HEK293 (cell line): ENCODE results near the gene SYCN.

Experiments
- CTCF ChIA-PET: fragments of 350-600 bp; formaldehyde crosslinking; extraction: SDS; loops from one replicate; lab custom pipeline; 2021; ENCODE audit warnings: antibody characterized with exemption; lab: Yijun Ruan, JAX
- POLR2A ChIA-PET: fragments of 300-600 bp; formaldehyde crosslinking; extraction: SDS; loops from one replicate; lab custom pipeline; 2020; ENCODE audit warnings: antibody characterized with exemption, inconsistent platforms; lab: Yijun Ruan, JAX
- H3K27ac ChIP-seq: fragments of 200-500 bp; sonication (Bioruptor generic); 2 replicates; pipeline ENCODE4 v1.5.1; 2014; ENCODE audit warnings: low read depth, low read length, control low read depth, inconsistent platforms; ENCODE audit errors: extremely low read depth
- H3K36me3 ChIP-seq, 2 experiments: fragments of 200-500 bp in 1 of 2; sonication (Bioruptor generic) in 1 of 2; 1 replicate in 1 of 2; 2 replicates in 1 of 2; pipeline ENCODE4 v1.5.1; 2014 to 2017; ENCODE audit warnings: inconsistent platforms in 2 of 2, low read length in 2 of 2; ENCODE audit not compliant: control insufficient read depth in 2 of 2, insufficient read depth in 1 of 2
- H3K4me1 ChIP-seq: fragments of 200-500 bp; sonication (Bioruptor generic); 2 replicates; pipeline ENCODE4 v1.5.1; 2014; ENCODE audit warnings: mild to moderate bottlenecking, low read length, inconsistent platforms; ENCODE audit not compliant: control insufficient read depth, insufficient read depth
- H3K4me3 ChIP-seq: 2 replicates; pipeline ENCODE4 v1.5.1; 2011; ENCODE audit warnings: low read depth, mild to moderate bottlenecking, control low read depth, low read length, moderate library complexity
- H3K9me3 ChIP-seq: fragments of 200-500 bp; sonication (Bioruptor generic); 2 replicates; pipeline ENCODE4 v1.5.1; 2014; ENCODE audit warnings: low read depth, low read length, inconsistent platforms; ENCODE audit not compliant: control insufficient read depth, insufficient read depth
- GLI2 ChIP-seq: fragments of 450-650 bp; formaldehyde crosslinking; IDR thresholded peaks from 2 replicates; pipeline ENCODE4; 2017; ENCODE audit warnings: missing biosample characterization, missing genetic modification characterization, low read depth, borderline replicate concordance
- KLF7 ChIP-seq: fragments of 450-650 bp; formaldehyde crosslinking; IDR thresholded peaks from 2 replicates; pipeline ENCODE4 v1.5.1; 2016; ENCODE audit warnings: missing biosample characterization, missing genetic modification characterization, borderline replicate concordance
- KLF8 ChIP-seq: fragments of 450-650 bp; formaldehyde crosslinking; IDR thresholded peaks from 2 replicates; pipeline ENCODE4 v1.5.1; 2016; ENCODE audit warnings: missing biosample characterization, missing genetic modification characterization
- PATZ1 ChIP-seq: fragments of 450-650 bp; formaldehyde crosslinking; IDR thresholded peaks from 2 replicates; pipeline ENCODE4 v1.5.1; 2016; ENCODE audit warnings: missing biosample characterization, missing genetic modification characterization
- PBX3 ChIP-seq: sonication (generic); formaldehyde crosslinking; IDR thresholded peaks from 2 replicates; pipeline ENCODE4 v1.8.1; 2022; ENCODE audit warnings: mild to moderate bottlenecking, moderate library complexity, missing genetic modification reagents
- PRDM1 ChIP-seq: fragments of 450-650 bp; formaldehyde crosslinking; IDR thresholded peaks from 2 replicates; pipeline ENCODE4; 2016; ENCODE audit warnings: missing biosample characterization, missing genetic modification characterization
- SCRT1 ChIP-seq: fragments of 450-650 bp; formaldehyde crosslinking; IDR thresholded peaks from 2 replicates; pipeline ENCODE4 v1.5.1; 2016; ENCODE audit warnings: missing biosample characterization, missing genetic modification characterization, borderline replicate concordance
- ZBTB1 ChIP-seq: fragments of 450-650 bp; formaldehyde crosslinking; IDR thresholded peaks from 2 replicates; pipeline ENCODE4 v1.5.1; 2016; ENCODE audit warnings: missing biosample characterization, missing genetic modification characterization
- ZBTB20 ChIP-seq: fragments of 450-650 bp; formaldehyde crosslinking; IDR thresholded peaks from 2 replicates; pipeline ENCODE4 v1.5.1; 2016; ENCODE audit warnings: missing biosample characterization, missing genetic modification characterization
- ZBTB8A ChIP-seq: fragments of 450-650 bp; formaldehyde crosslinking; IDR thresholded peaks from 2 replicates; pipeline ENCODE4 v1.5.1; 2016; ENCODE audit warnings: missing biosample characterization, missing genetic modification characterization
- ZNF404 ChIP-seq: fragments of 450-650 bp; formaldehyde crosslinking; IDR thresholded peaks from 2 replicates; pipeline ENCODE4 v1.5.1; 2017; ENCODE audit warnings: missing biosample characterization, missing genetic modification characterization
- ZNF423 ChIP-seq: fragments of 450-650 bp; formaldehyde crosslinking; IDR thresholded peaks from 2 replicates; pipeline ENCODE4 v1.5.1; 2016; ENCODE audit warnings: missing biosample characterization, missing genetic modification characterization
- ZNF433 ChIP-seq: fragments of 450-650 bp; formaldehyde crosslinking; IDR thresholded peaks from 2 replicates; pipeline ENCODE4 v1.5.1; 2016; ENCODE audit warnings: missing biosample characterization, missing genetic modification characterization, low read depth
- ZNF76 ChIP-seq: fragments of 450-650 bp; formaldehyde crosslinking; IDR thresholded peaks from 2 replicates; pipeline ENCODE4; 2016; ENCODE audit warnings: low read depth, missing biosample characterization, missing genetic modification characterization, borderline replicate concordance
- TF ChIP-seq, protein P1 (sequence below): fragments of 450-650 bp; formaldehyde crosslinking; optimal IDR thresholded peaks from 2 replicates; pipeline ENCODE3; 2016; ENCODE audit warnings: missing biosample characterization, mild to moderate bottlenecking, missing genetic modification characterization
- TF ChIP-seq, protein P2 (sequence below): fragments of 450-650 bp; formaldehyde crosslinking; conservative IDR thresholded peaks from 2 replicates; pipeline ENCODE4 v1.5.1; 2016; ENCODE audit warnings: low read depth, missing biosample characterization, missing genetic modification characterization
- TF ChIP-seq, protein P3 (sequence below): fragments of 450-650 bp; formaldehyde crosslinking; IDR thresholded peaks from 2 replicates; pipeline ENCODE4 v1.5.1; 2017; ENCODE audit warnings: missing biosample characterization, missing genetic modification characterization
- TF ChIP-seq, protein P4 (sequence below): fragments of 450-650 bp; formaldehyde crosslinking; IDR thresholded peaks from 2 replicates; pipeline ENCODE4 v1.5.0; 2017; ENCODE audit warnings: missing biosample characterization, missing genetic modification characterization, borderline replicate concordance
- TF ChIP-seq, protein P5 (sequence below): fragments of 450-650 bp; formaldehyde crosslinking; IDR thresholded peaks from 2 replicates; pipeline ENCODE4 v1.5.1; 2016; ENCODE audit warnings: missing biosample characterization, missing genetic modification characterization

The SYCN gene

DNA sequence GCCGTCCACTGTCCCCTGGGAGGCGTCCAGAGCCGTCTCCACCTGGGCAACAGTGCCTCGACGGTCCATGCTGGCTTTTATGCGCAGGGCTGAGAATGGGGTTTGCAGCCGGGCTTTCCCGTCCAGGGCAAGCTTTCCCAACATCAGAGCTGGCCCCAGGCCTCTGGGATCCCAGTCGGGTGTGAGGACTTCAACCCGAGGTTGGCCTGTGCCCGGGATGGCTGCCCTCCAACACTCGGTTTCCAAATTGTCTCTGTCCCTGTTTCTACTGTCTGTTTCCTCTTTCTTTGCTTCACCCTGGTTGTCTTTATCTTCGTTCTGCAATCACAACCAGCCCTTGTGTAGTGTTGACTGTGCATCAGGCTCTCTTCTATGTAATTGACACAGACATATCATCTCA, 44.7 kb upstream of the SYCN start, which contains the start of gene IFNL4 (continued):
- no peak for TF ChIP-seq PATZ1 (tag by site-specific recombination)
- no peak for TF ChIP-seq PBX3 (CRISPR knock-in tag)
- no peak for TF ChIP-seq ZBTB8A
- TF ChIP-seq SCRT1 (tag by site-specific recombination), result no peak
- TF ChIP-seq, protein P1, sequence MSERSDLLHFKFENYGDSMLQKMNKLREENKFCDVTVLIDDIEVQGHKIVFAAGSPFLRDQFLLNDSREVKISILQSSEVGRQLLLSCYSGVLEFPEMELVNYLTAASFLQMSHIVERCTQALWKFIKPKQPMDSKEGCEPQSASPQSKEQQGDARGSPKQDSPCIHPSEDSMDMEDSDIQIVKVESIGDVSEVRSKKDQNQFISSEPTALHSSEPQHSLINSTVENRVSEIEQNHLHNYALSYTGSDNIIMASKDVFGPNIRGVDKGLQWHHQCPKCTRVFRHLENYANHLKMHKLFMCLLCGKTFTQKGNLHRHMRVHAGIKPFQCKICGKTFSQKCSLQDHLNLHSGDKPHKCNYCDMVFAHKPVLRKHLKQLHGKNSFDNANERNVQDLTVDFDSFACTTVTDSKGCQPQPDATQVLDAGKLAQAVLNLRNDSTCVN, result no peak

- CTCF ChIA-PET, result no interaction called here
- no peaks in the 10 kb centered on the region for H3K9me3 ChIP-seq
- H3K36me3 ChIP-seq, result no peaks in the 10 kb centered on the region
- POLR2A ChIA-PET, result interaction anchor here (0.6 kb wide), 1 partner anchor 43 kb away, joined by 3 read pairs; no protein-coding TSS in a partner anchor
- no peak overlapping the region for H3K4me3 ChIP-seq
- no peak overlapping the region for H3K27ac ChIP-seq
- H3K4me1 ChIP-seq, result peaks cover 2% of the 10 kb centered on the region; the same call in 1 of the 2 replicates
- TF ChIP-seq ZNF433 (no peak), ZNF404 (tag by site-specific recombination) (no peak), KLF8 (no peak), ZNF423 (no peak), ZBTB20 (tag by site-specific recombination) (no peak), PRDM1 (tag by site-specific recombination) (no peak), ZNF76 (tag by site-specific recombination) (no peak), KLF7 (no peak), GLI2 (no peak), ZBTB1 (tag by site-specific recombination) (no peak)
- TF ChIP-seq, protein P2, sequence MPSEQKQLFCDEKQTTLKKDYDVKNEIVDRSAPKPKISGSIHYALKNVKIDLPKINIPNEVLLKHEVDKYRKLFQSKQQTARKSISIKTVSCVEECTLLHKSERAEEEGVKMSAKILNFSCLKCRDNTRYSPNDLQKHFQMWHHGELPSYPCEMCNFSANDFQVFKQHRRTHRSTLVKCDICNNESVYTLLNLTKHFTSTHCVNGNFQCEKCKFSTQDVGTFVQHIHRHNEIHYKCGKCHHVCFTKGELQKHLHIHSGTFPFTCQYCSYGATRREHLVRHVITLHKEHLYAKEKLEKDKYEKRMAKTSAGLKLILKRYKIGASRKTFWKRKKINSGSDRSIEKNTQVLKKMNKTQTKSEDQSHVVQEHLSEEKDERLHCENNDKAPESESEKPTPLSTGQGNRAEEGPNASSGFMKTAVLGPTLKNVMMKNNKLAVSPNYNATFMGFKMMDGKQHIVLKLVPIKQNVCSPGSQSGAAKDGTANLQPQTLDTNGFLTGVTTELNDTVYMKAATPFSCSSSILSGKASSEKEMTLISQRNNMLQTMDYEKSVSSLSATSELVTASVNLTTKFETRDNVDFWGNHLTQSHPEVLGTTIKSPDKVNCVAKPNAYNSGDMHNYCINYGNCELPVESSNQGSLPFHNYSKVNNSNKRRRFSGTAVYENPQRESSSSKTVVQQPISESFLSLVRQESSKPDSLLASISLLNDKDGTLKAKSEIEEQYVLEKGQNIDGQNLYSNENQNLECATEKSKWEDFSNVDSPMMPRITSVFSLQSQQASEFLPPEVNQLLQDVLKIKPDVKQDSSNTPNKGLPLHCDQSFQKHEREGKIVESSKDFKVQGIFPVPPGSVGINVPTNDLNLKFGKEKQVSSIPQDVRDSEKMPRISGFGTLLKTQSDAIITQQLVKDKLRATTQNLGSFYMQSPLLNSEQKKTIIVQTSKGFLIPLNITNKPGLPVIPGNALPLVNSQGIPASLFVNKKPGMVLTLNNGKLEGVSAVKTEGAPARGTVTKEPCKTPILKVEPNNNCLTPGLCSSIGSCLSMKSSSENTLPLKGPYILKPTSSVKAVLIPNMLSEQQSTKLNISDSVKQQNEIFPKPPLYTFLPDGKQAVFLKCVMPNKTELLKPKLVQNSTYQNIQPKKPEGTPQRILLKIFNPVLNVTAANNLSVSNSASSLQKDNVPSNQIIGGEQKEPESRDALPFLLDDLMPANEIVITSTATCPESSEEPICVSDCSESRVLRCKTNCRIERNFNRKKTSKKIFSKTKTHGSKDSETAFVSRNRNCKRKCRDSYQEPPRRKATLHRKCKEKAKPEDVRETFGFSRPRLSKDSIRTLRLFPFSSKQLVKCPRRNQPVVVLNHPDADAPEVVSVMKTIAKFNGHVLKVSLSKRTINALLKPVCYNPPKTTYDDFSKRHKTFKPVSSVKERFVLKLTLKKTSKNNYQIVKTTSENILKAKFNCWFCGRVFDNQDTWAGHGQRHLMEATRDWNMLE (tag by site-specific recombination), result no peak
- TF ChIP-seq, protein P3, sequence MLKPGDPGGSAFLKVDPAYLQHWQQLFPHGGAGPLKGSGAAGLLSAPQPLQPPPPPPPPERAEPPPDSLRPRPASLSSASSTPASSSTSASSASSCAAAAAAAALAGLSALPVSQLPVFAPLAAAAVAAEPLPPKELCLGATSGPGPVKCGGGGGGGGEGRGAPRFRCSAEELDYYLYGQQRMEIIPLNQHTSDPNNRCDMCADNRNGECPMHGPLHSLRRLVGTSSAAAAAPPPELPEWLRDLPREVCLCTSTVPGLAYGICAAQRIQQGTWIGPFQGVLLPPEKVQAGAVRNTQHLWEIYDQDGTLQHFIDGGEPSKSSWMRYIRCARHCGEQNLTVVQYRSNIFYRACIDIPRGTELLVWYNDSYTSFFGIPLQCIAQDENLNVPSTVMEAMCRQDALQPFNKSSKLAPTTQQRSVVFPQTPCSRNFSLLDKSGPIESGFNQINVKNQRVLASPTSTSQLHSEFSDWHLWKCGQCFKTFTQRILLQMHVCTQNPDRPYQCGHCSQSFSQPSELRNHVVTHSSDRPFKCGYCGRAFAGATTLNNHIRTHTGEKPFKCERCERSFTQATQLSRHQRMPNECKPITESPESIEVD (tag by site-specific recombination), result no peak
- TF ChIP-seq, protein P4, sequence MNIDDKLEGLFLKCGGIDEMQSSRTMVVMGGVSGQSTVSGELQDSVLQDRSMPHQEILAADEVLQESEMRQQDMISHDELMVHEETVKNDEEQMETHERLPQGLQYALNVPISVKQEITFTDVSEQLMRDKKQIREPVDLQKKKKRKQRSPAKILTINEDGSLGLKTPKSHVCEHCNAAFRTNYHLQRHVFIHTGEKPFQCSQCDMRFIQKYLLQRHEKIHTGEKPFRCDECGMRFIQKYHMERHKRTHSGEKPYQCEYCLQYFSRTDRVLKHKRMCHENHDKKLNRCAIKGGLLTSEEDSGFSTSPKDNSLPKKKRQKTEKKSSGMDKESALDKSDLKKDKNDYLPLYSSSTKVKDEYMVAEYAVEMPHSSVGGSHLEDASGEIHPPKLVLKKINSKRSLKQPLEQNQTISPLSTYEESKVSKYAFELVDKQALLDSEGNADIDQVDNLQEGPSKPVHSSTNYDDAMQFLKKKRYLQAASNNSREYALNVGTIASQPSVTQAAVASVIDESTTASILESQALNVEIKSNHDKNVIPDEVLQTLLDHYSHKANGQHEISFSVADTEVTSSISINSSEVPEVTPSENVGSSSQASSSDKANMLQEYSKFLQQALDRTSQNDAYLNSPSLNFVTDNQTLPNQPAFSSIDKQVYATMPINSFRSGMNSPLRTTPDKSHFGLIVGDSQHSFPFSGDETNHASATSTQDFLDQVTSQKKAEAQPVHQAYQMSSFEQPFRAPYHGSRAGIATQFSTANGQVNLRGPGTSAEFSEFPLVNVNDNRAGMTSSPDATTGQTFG (tag by site-specific recombination), result no peak
- TF ChIP-seq, protein P5, sequence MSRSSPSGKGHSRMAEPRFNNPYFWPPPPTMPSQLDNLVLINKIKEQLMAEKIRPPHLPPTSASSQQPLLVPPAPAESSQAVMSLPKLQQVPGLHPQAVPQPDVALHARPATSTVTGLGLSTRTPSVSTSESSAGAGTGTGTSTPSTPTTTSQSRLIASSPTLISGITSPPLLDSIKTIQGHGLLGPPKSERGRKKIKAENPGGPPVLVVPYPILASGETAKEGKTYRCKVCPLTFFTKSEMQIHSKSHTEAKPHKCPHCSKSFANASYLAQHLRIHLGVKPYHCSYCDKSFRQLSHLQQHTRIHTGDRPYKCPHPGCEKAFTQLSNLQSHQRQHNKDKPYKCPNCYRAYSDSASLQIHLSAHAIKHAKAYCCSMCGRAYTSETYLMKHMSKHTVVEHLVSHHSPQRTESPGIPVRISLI (tag by site-specific recombination), result no peak
Measured at GRCh38 chr19:39247701-39248664, 43.9 kb upstream of the SYCN start.
